IMR-90 (cell line): ENCODE data around the gene MDP1. TPM values are rescaled to one million over a fixed set of nuclear protein-coding genes. Genes with fewer than 3 reads are reported as not detected.
A peak's percentile ranks its signal among the peaks of the same experiment; 100 is the strongest.

Source experiments
- ATAC-seq: fragments of 200-7000 bp; cut with Tn5 transposase; 2 replicates; pipeline ENCODE4 v1.9.1; 2020; ENCODE audit warnings: low read depth, mild to moderate bottlenecking, moderate library complexity
- BruUV-seq: library from RNA; stranded (reverse); fragments of 400-500 nt; replicated peaks from 2 replicates; lab custom pipeline; 2021; lab: Mats Ljungman, UMichigan
- CTCF ChIA-PET: fragments of 300-600 bp; formaldehyde crosslinking; extraction: SDS; loops from one replicate; lab custom pipeline; 2021; ENCODE audit warnings: antibody characterized with exemption; lab: Yijun Ruan, JAX
- POLR2A ChIA-PET: fragments of 300-600 bp; sonication (Branson Sonifier 250); formaldehyde crosslinking; loops from one replicate; lab custom pipeline; 2022; ENCODE audit warnings: antibody characterized with exemption; ENCODE audit not compliant: unreplicated experiment; lab: Charles Lee
- DNase-seq: peaks from one replicate; pipeline ENCODE4 v3.0.0; 2013
- H2AFZ ChIP-seq: replicated peaks from 2 replicates; pipeline ENCODE3; 2013; ENCODE audit warnings: low read length, mild to moderate bottlenecking; ENCODE audit not compliant: poor library complexity
- H2AK5ac ChIP-seq: 2 replicates; pipeline ENCODE4 v1.6.1; 2013; ENCODE audit warnings: low read depth, low read length, inconsistent platforms
- H2AK9ac ChIP-seq: replicated peaks from 2 replicates; pipeline ENCODE3; 2013; ENCODE audit warnings: mild to moderate bottlenecking, low read depth, low read length, moderate library complexity; ENCODE audit not compliant: poor library complexity
- H2BK120ac ChIP-seq: 2 replicates; pipeline ENCODE4 v1.6.1; 2013; ENCODE audit warnings: low read depth, low read length, inconsistent platforms
- H2BK15ac ChIP-seq: 3 replicates; pipeline ENCODE4 v1.6.1; 2013; ENCODE audit warnings: low read depth, low read length, inconsistent platforms
- H2BK20ac ChIP-seq: 2 replicates; pipeline ENCODE4 v1.6.1; 2013; ENCODE audit warnings: low read depth, mild to moderate bottlenecking, inconsistent platforms, low read length, moderate library complexity
- H2BK5ac ChIP-seq: 2 replicates; pipeline ENCODE4 v1.6.1; 2013; ENCODE audit warnings: mild to moderate bottlenecking, low read depth, low read length, inconsistent platforms; ENCODE audit not compliant: poor library complexity, severe bottlenecking
- H3K14ac ChIP-seq: replicated peaks from 2 replicates; pipeline ENCODE4 v1.6.1; 2013; ENCODE audit warnings: low read depth, low read length, inconsistent platforms
- H3K18ac ChIP-seq: 2 replicates; pipeline ENCODE4 v1.6.1; 2013; ENCODE audit warnings: low read depth, low read length, control low read depth
- H3K23ac ChIP-seq: 2 replicates; pipeline ENCODE4 v1.6.1; 2013; ENCODE audit warnings: low read depth, low read length, inconsistent platforms
- H3K27ac ChIP-seq: 2 replicates; pipeline ENCODE4 v1.5.1; 2013; ENCODE audit warnings: mild to moderate bottlenecking, control low read depth, low read length; ENCODE audit not compliant: insufficient read depth
- H3K27me3 ChIP-seq: 2 replicates; pipeline ENCODE4 v1.6.1; 2013; ENCODE audit warnings: low read length; ENCODE audit not compliant: control insufficient read depth, insufficient read depth
- H3K36me3 ChIP-seq: 2 replicates; pipeline ENCODE4 v1.6.1; 2013; ENCODE audit warnings: low read length, mixed read lengths; ENCODE audit not compliant: control insufficient read depth, insufficient read depth
- H3K4ac ChIP-seq: 2 replicates; pipeline ENCODE4 v1.6.1; 2013; ENCODE audit warnings: low read depth, low read length, inconsistent platforms
- H3K4me1 ChIP-seq: 2 replicates; pipeline ENCODE4 v1.6.1; 2013; ENCODE audit warnings: low read length, mixed read lengths; ENCODE audit not compliant: control insufficient read depth, insufficient read depth
- H3K4me2 ChIP-seq: 2 replicates; pipeline ENCODE4 v1.6.1; 2013; ENCODE audit warnings: low read depth, mild to moderate bottlenecking, control low read depth, low read length, moderate library complexity
- H3K4me3 ChIP-seq: 2 replicates; pipeline ENCODE4 v1.5.1; 2013; ENCODE audit warnings: low read depth, mild to moderate bottlenecking, control low read depth, low read length, moderate library complexity; ENCODE audit not compliant: insufficient read depth
- H3K56ac ChIP-seq: 2 replicates; pipeline ENCODE4 v1.6.1; 2013; ENCODE audit warnings: low read length, inconsistent platforms; ENCODE audit not compliant: insufficient read depth; ENCODE audit errors: extremely low read depth
- H3K79me1 ChIP-seq, 2 experiments: 2 replicates each; pipeline ENCODE4 v1.6.1; 2013; ENCODE audit warnings: low read length in 2 of 2, inconsistent platforms in 1 of 2, low read depth in 1 of 2
- H3K9ac ChIP-seq: 2 replicates; pipeline ENCODE4 v1.6.1; 2013; ENCODE audit warnings: low read depth, low read length, control low read depth
- H3K9me1 ChIP-seq: 2 replicates; pipeline ENCODE4 v1.6.1; 2013; ENCODE audit warnings: low read length, inconsistent platforms; ENCODE audit not compliant: insufficient read depth
- H3K9me3 ChIP-seq: 2 replicates; pipeline ENCODE4 v1.6.1; 2013; ENCODE audit warnings: low read length; ENCODE audit not compliant: control insufficient read depth, insufficient read depth
- H4K20me1 ChIP-seq: 2 replicates; pipeline ENCODE4 v1.6.1; 2013; ENCODE audit warnings: low read length, inconsistent platforms; ENCODE audit not compliant: insufficient read depth
- H4K5ac ChIP-seq: 2 replicates; pipeline ENCODE4 v1.6.1; 2013; ENCODE audit warnings: mild to moderate bottlenecking, low read depth, low read length, control low read depth
- H4K8ac ChIP-seq, 2 experiments: 2 replicates each; pipeline ENCODE4 v1.6.1; 2013; ENCODE audit warnings: low read depth in 2 of 2, low read length in 2 of 2, control low read depth in 1 of 2, inconsistent platforms in 1 of 2
- H4K91ac ChIP-seq: 2 replicates; pipeline ENCODE4 v1.6.1; 2013; ENCODE audit warnings: low read depth, low read length, inconsistent platforms; ENCODE audit not compliant: insufficient read depth
- CHD1 ChIP-seq: IDR thresholded peaks from 2 replicates; pipeline ENCODE4 v1.6.1; 2012; ENCODE audit warnings: low read depth, low read length, improper control_type of control experiment
- FOS ChIP-seq: fragments of 150-350 bp; IDR thresholded peaks from 2 replicates; pipeline ENCODE4 v1.6.1; 2016; ENCODE audit warnings: low read depth, low read length
- MAZ ChIP-seq: IDR thresholded peaks from 2 replicates; pipeline ENCODE4 v1.6.1; 2012; ENCODE audit warnings: low read depth, mild to moderate bottlenecking, low read length, improper control_type of control experiment, moderate library complexity, borderline replicate concordance
- MXI1 ChIP-seq: IDR thresholded peaks from 2 replicates; pipeline ENCODE4 v1.6.1; 2012; ENCODE audit warnings: low read depth, mild to moderate bottlenecking, low read length, moderate library complexity, borderline replicate concordance
- RAD21 ChIP-seq: IDR thresholded peaks from 2 replicates; pipeline ENCODE4 v1.6.1; 2012; ENCODE audit warnings: low read length, improper control_type of control experiment
- WGBS, 2 experiments: methylation state at CpG; one replicate each; pipeline versions ENCODE4 v1.1.5 to v1.1.7; 2013; ENCODE audit warnings: missing lambda C conversion rate in 2 of 2; ENCODE audit not compliant: insufficient read length in 1 of 2; ENCODE audit errors: extremely low coverage in 2 of 2; 5-methylcytosine and 5-hydroxymethylcytosine counted together
- dilution Hi-C: fragments of 300-500 bp; cut with HindIII; formaldehyde crosslinking; loops from one replicate; pipeline ENCODE4 v1.14.3; 2018; ENCODE audit warnings: low sequenced_read_pairs; ENCODE audit not compliant: unreplicated experiment
- in situ Hi-C: fragments of 300-500 bp; cut with MboI; formaldehyde crosslinking; loops from 3 replicates; pipeline ENCODE4 v1.14.3; 2019; ENCODE audit warnings: low sequenced_read_pairs, inconsistent platforms, mixed read lengths
- intact Hi-C: fragments of 100-400 bp; cut with micrococcal nuclease; formaldehyde crosslinking; loops from 2 replicates; pipeline ENCODE4 v1.10.0; 2022
- polyA plus RNA-seq, 3 experiments: library from polyadenylated mRNA; depleted of rRNA; stranded (reverse); fragments of >200 nt; gene quantifications; 2 replicates each; pipeline ENCODE4 v1.2.3, GENCODE V29; 2012; ENCODE audit warnings: low replicate concordance in 1 of 3
- total RNA-seq: library from RNA; depleted of rRNA; stranded (reverse); fragments of >200 nt; gene quantifications from 2 replicates; pipeline ENCODE4 v1.2.3, GENCODE V29; 2012

MDP1 gene
- total and polyA plus RNA-seq, 2 of the 4 experiments (the other 2 are of a cell fraction) = 15.1 to 17.8 TPM

GRCh38 chr14:24213866-24214662, 1.8 kb downstream of the MDP1 start:
- Histone ChIP-seq H3K4me3 (peak overlapping the region; percentile 79), H4K8ac (peak overlapping the region; percentile 85 to 100), H4K20me1 (no peaks in the 10 kb centered on the region), H2BK15ac (peak overlapping the region; percentile 78; the same call in 1 of the 3 replicates), H3K36me3 (peaks cover 26% of the 10 kb centered on the region), H3K4ac (peak overlapping the region; percentile 98), H3K23ac (peak overlapping the region; percentile 82; the same call in 1 of the 2 replicates), H2BK20ac (0 out of 2 replicates have a peak overlapping the region, but pooled peaks have one; percentile 23), H2AK5ac (peak overlapping the region; percentile 96), H3K4me2 (peak overlapping the region; percentile 97), H4K91ac (peak overlapping the region; percentile 91), H3K18ac (no peak overlapping the region), H3K9me3 (no peaks in the 10 kb centered on the region), H3K56ac (peak overlapping the region; percentile 82), H3K27me3 (no peaks in the 10 kb centered on the region), H2BK120ac (0 out of 2 replicates have a peak overlapping the region, but pooled peaks have one; percentile 50), H2AFZ (peak overlapping the region; percentile 98), H4K5ac (peak overlapping the region; percentile 99), H3K27ac (peak overlapping the region; percentile 81), H3K14ac (peak overlapping the region; percentile 98), H3K79me1 (peaks cover 24 to 68% of the 10 kb centered on the region in 2 experiments), H3K9me1 (peaks cover 16% of the 10 kb centered on the region; the same call in 1 of the 2 replicates), H3K4me1 (peaks cover 2% of the 10 kb centered on the region), H3K9ac (peak overlapping the region; percentile 89), H2BK5ac (peak overlapping the region; percentile 90), H2AK9ac (peak overlapping the region; percentile 99)
- intact Hi-C loops = loop anchor here (1.0 to 10.0 kb wide), 2 partner anchors 85 to 221 kb away; partner anchors contain the start of genes DHRS1 and NOP9
- no peak for ATAC-seq
- dilution Hi-C loops = no loop called here
- ChIA-PET CTCF (interaction anchor here (0.6 kb wide), 1 partner anchor 1051 kb away, joined by 3 read pairs; no protein-coding TSS in a partner anchor), POLR2A (no interaction called here)
- BruUV-seq = no TSS peak
- TF ChIP-seq RAD21 (no peak), FOS (no peak), MXI1 (no peak), CHD1 (no peak), MAZ (no peak)
- DNase-seq = no peak
- 90% methylated on average over 2 of the region's 7 CpGs; no CpG with 5 or more reads in 1 of the 2 experiments for WGBS, 2 experiments
- in situ Hi-C loops = no loop called here
